Stomach (tissue), 9 donors: ENCODE data around the gene SPHKAP. TPM values are rescaled to one million over a fixed set of nuclear protein-coding genes. Genes with fewer than 3 reads are reported as not detected.

ENCODE experiments used
- DNase-seq, 2 donors: peaks; one replicate each; pipeline versions ENCODE4 v3.0.0 to v3.0.0-alpha.2; 2013 to 2019
- H3K27ac ChIP-seq, 5 donors: fragments of 200-600 bp in 4 of 5; sonication (generic) in 4 of 5; one replicate each; pipeline ENCODE4 v1.5.1; 2013 to 2019; ENCODE audit warnings: mild to moderate bottlenecking in 1 of 5, moderate library complexity in 1 of 5
- H3K27me3 ChIP-seq, 3 donors: fragments of 200-600 bp; sonication (generic); one replicate each; pipeline ENCODE4 v1.5.1; 2017 to 2019; ENCODE audit warnings: mixed run types in 1 of 3
- H3K36me3 ChIP-seq, 4 donors: fragments of 200-600 bp; sonication (generic); 1 replicate in 3 of 4; 2 replicates in 1 of 4; pipeline ENCODE4 v1.5.1; 2016 to 2019
- H3K4me1 ChIP-seq, 4 donors: fragments of 200-600 bp; sonication (generic); one replicate each; pipeline ENCODE4 v1.5.1; 2016 to 2019
- H3K4me3 ChIP-seq, 4 donors: fragments of 200-600 bp; sonication (generic) in 3 of 4; one replicate each; pipeline ENCODE4 v1.5.1; 2016 to 2019; ENCODE audit warnings: mild to moderate bottlenecking in 1 of 4
- H3K9me3 ChIP-seq, 4 donors: fragments of 200-600 bp; sonication (generic); one replicate each; pipeline ENCODE4 v1.5.1; 2016 to 2019
- EP300 ChIP-seq: sonication (generic); formaldehyde crosslinking; IDR thresholded peaks from one replicate; pipeline ENCODE4 v1.6.1; 2017; ENCODE audit warnings: antibody characterized with exemption
- POLR2A ChIP-seq, 4 donors: fragments of 450-650 bp; IDR thresholded peaks; one replicate each; pipeline ENCODE4 v1.6.1; 2016; ENCODE audit warnings: antibody characterized with exemption in 4 of 4, control low read depth in 2 of 4, mild to moderate bottlenecking in 1 of 4, moderate library complexity in 1 of 4
- POLR2AphosphoS5 ChIP-seq, 3 donors: sonication (generic); formaldehyde crosslinking; IDR thresholded peaks; one replicate each; pipeline ENCODE4 v1.6.1; 2016; ENCODE audit warnings: antibody characterized with exemption in 3 of 3
- WGBS, 5 donors: extraction: QIAGEN DNeasy Blood & Tissue Kit in 3 of 5; methylation state at CpG; one replicate each; pipeline versions ENCODE4 v1.1.5 to v1.1.7; 2013 to 2018; 5-methylcytosine and 5-hydroxymethylcytosine counted together
- intact Hi-C: fragments of 100-400 bp; cut with DNase I; formaldehyde crosslinking; loops from one replicate; pipeline ENCODE4 v1.15.1; 2023; ENCODE audit warnings: low total_unique reads
- polyA plus RNA-seq, 3 donors: library from polyadenylated mRNA; stranded (reverse); fragments of 200-250 nt; gene quantifications; one replicate each; pipeline ENCODE4 v1.2.3, GENCODE V29; 2013
- total RNA-seq, 5 donors: library from RNA; depleted of rRNA; stranded (reverse); fragments of >200 nt; gene quantifications; one replicate each; pipeline versions ENCODE4 v1.1.0 to v1.2.3, GENCODE V29; 2014 to 2016
- TF ChIP-seq, protein P1 (sequence below), 7 experiments: fragments of 450-650 bp in 4 of 7; fragments of 200-600 bp in 3 of 7; sonication (generic) in 3 of 7; IDR thresholded peaks; one replicate each; pipeline ENCODE4 v1.5.1; 2016 to 2019; ENCODE audit warnings: antibody characterized with exemption in 7 of 7, control low read depth in 2 of 7, mild to moderate bottlenecking in 1 of 7
- donor health status: healthy with polysubstance abuse.
- donor health status: Bipolar disorder and iron deficiency.
- donor health status: healthy.

SPHKAP gene
- total and polyA plus RNA-seq, 8 donors, result 0.03 to 2.2 TPM; not detected in 6

DNA sequence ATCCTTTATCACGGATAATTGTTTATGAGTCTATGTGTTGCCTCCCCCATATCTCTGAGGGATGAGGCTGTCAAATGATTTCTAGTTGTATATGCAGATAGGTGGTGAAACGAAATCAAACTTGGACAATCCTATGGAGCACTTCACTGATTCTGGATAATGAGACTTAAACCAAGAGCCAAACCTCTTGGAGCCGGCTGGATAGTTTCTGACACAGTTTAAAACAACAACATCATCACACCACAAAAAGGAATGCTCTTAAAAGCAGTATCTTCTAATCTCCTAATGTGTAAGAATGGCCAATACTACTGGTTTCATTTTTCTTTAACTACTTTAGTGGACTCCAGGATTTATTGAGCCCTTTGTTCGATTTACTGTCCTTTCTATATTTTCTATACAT lies 36.5 kb downstream of the SPHKAP start:
- no peak for TF ChIP-seq POLR2AphosphoS5 (IDR thresholded peaks at IDR 0.05)
- no peak for TF ChIP-seq EP300
- TF ChIP-seq POLR2A (IDR thresholded peaks at IDR 0.05), result no peak
- TF ChIP-seq, protein P1, sequence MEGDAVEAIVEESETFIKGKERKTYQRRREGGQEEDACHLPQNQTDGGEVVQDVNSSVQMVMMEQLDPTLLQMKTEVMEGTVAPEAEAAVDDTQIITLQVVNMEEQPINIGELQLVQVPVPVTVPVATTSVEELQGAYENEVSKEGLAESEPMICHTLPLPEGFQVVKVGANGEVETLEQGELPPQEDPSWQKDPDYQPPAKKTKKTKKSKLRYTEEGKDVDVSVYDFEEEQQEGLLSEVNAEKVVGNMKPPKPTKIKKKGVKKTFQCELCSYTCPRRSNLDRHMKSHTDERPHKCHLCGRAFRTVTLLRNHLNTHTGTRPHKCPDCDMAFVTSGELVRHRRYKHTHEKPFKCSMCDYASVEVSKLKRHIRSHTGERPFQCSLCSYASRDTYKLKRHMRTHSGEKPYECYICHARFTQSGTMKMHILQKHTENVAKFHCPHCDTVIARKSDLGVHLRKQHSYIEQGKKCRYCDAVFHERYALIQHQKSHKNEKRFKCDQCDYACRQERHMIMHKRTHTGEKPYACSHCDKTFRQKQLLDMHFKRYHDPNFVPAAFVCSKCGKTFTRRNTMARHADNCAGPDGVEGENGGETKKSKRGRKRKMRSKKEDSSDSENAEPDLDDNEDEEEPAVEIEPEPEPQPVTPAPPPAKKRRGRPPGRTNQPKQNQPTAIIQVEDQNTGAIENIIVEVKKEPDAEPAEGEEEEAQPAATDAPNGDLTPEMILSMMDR (IDR thresholded peaks at IDR 0.05), result no peak
- intact Hi-C loops, result no loop called here
- H3K27ac ChIP-seq, result no peak overlapping the region
- no peaks in the 10 kb centered on the region for H3K27me3 ChIP-seq
- H3K9me3 ChIP-seq, result no peaks in the 10 kb centered on the region
- DNase-seq, result no peak
- WGBS, 5 donors, result 49 to 62% (median 55%) methylated on average over 4 of the region's 4 CpGs
- H3K4me1 ChIP-seq, result no peaks in the 10 kb centered on the region
- no peaks in the 10 kb centered on the region for H3K36me3 ChIP-seq
- H3K4me3 ChIP-seq, result no peak overlapping the region

DNA sequence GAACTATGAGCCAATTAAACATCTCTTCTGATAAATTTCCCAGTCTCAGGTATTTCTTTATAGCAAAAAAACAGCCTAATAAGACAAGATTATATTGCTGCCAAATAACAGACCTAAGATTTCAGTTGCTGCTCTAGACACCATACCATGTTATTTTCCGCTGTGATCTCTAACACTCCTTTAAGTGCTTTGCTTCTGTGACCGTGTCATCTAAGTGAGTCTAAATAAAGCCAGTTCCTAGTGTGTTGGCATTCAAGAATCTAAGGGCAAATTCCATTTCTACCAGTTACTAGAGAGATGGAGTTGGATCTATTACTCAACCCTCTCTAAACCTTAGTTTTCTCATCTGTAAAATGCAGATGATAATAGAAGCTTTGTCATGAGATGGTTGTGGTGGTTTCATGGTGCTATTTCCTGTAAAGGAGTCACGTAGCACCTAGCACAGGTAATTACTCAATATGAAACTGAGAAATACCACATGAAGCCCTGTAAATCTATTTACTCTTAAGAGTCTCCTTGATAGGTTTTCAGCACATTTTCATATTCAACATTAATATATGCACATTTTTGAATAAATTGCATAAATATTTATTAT lies 40.5 kb downstream of the SPHKAP start:
- H3K4me3 ChIP-seq, result no peak overlapping the region
- TF ChIP-seq POLR2A (IDR thresholded peaks at IDR 0.05), result no peak
- no peak for TF ChIP-seq EP300
- TF ChIP-seq, protein P1 (IDR thresholded peaks at IDR 0.05), result no peak
- no peak for TF ChIP-seq POLR2AphosphoS5 (IDR thresholded peaks at IDR 0.05)
- 69 to 84% (median 71%) methylated on average over 3 of the region's 3 CpGs for WGBS, 5 donors
- intact Hi-C loops, result no loop called here
- no peak for DNase-seq
- H3K9me3 ChIP-seq, result no peaks in the 10 kb centered on the region
- no peak overlapping the region for H3K27ac ChIP-seq
- no peaks in the 10 kb centered on the region for H3K27me3 ChIP-seq
- H3K36me3 ChIP-seq, result no peaks in the 10 kb centered on the region
- no peaks in the 10 kb centered on the region for H3K4me1 ChIP-seq

DNA sequence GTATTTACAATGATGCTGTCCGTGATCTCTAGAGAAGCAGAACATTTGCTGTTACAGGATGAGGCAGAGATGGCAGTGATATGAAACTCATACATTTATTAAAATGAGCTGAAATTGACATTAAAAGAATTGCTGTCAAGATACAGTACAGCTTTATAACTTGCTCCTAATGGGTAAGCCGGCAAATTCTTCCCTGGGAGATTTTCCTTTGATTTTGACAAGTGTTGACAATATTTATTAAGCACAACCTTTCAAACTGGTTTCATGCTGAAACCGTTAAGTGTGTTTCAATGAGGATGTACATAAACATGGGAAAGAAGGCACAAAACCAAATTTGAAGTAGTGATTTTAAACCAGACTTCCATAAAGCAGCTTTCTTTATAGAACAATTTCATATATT lies 45.5 kb downstream of the SPHKAP start:
- Histone ChIP-seq H3K36me3 (no peaks in the 10 kb centered on the region), H3K9me3 (no peaks in the 10 kb centered on the region), H3K4me1 (no peaks in the 10 kb centered on the region), H3K27me3 (no peaks in the 10 kb centered on the region), H3K4me3 (no peak overlapping the region), H3K27ac (no peak overlapping the region)
- 52 to 75% (median 63%) methylated on average over 3 of the region's 3 CpGs for WGBS, 5 donors
- TF ChIP-seq, protein P1 (IDR thresholded peaks at IDR 0.05), result no peak
- TF ChIP-seq POLR2A (IDR thresholded peaks at IDR 0.05) (no peak), EP300 (no peak), POLR2AphosphoS5 (IDR thresholded peaks at IDR 0.05) (no peak)
- no peak for DNase-seq
- intact Hi-C loops, result no loop called here

DNA sequence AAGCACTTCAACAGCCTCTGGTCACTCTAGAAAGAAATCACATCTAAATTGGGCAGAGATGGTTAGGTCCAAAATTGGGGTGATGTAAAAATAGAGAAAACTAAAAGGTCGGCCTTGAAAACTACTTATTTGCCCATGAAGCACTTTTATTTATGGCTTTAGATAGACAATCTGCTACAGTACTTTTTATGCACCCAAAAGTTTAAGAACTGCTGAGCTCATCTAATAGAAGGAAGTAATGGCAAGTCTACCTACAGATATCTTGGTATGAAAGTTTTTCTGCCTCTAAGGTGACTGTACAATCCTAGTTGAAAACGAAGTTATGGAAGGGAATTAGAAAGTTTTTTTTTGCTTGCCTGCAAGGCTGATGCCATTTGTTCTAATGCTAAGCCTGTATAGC lies 46.2 kb downstream of the SPHKAP start:
- TF ChIP-seq POLR2A (IDR thresholded peaks at IDR 0.05) (no peak), POLR2AphosphoS5 (IDR thresholded peaks at IDR 0.05) (no peak), EP300 (no peak)
- TF ChIP-seq, protein P1 (IDR thresholded peaks at IDR 0.05), result no peak
- Histone ChIP-seq H3K27ac (no peak overlapping the region), H3K36me3 (no peaks in the 10 kb centered on the region), H3K4me3 (no peak overlapping the region), H3K27me3 (no peaks in the 10 kb centered on the region), H3K9me3 (no peaks in the 10 kb centered on the region), H3K4me1 (no peaks in the 10 kb centered on the region)
- intact Hi-C loops, result no loop called here
- DNase-seq, result no peak
- WGBS, 5 donors, result 57 to 67% (median 63%) methylated on average over 2 of the region's 2 CpGs
